Measurements from ENCODE around the gene PDRG1.

The PDRG1 gene

GRCh38 chr20:31984981-31985471 is 33.2 kb upstream of the PDRG1 start:
- TF ChIP-seq CTCF (IDR thresholded peaks at IDR 0.05; ENCODE audit: low read length) = no peak
- no peak for TF ChIP-seq EZH2 (IDR thresholded peaks at IDR 0.05; ENCODE audit: borderline replicate concordance, low read length)
- Histone ChIP-seq H2AFZ (ENCODE audit: low read length) (no peak overlapping the region), H3K79me2 (ENCODE audit: insufficient read depth, low read length) (no peaks in the 10 kb centered on the region), H3K9ac (ENCODE audit: low read length) (no peak overlapping the region), H3K27me3 (ENCODE audit: insufficient read depth, low read length) (no peaks in the 10 kb centered on the region), H3K4me3 (ENCODE audit: low read depth, low read length, poor library complexity, severe bottlenecking) (no peak overlapping the region), H4K20me1 (ENCODE audit: insufficient read depth, low read length) (no peaks in the 10 kb centered on the region), H3K4me2 (ENCODE audit: low read length) (no peak overlapping the region), H3K27ac (ENCODE audit: low read depth, low read length, poor library complexity, severe bottlenecking) (no peak overlapping the region), H3K9me3 (ENCODE audit: low read length) (no peaks in the 10 kb centered on the region), H3K36me3 (ENCODE audit: insufficient read depth, low read length) (no peaks in the 10 kb centered on the region), H3F3A (ENCODE audit: insufficient read depth, low read length) (no peaks in the 10 kb centered on the region), H3K9me2 (ENCODE audit: low read depth, low read length) (no peaks in the 10 kb centered on the region), H3K4me1 (ENCODE audit: insufficient read depth, low read length, severe bottlenecking) (no peaks in the 10 kb centered on the region)

DNA sequence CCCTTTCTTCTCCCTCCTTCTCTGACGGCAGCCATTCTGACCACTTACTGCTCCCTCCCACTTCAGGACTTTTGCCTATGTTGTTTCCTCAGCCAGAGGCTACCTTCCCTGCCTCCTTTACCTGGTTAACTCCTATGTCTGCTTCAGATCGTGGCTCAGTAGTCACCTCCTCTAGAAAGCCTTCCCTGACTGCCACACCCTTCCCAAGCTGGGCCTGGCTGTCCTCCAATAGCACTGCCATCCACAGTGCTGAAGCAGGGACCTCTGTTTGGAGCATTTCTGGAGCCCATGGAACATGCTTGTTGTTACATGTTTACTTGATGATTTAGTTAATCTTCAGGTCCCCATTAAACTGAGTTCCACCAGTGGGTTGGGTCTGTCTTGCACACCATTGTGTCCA is 29.9 kb upstream of the PDRG1 start:
- Histone ChIP-seq H2AFZ (ENCODE audit: low read length) (no peak overlapping the region), H3K9me3 (ENCODE audit: low read length) (no peaks in the 10 kb centered on the region), H4K20me1 (ENCODE audit: insufficient read depth, low read length) (no peaks in the 10 kb centered on the region), H3K9ac (ENCODE audit: low read length) (no peak overlapping the region), H3F3A (ENCODE audit: insufficient read depth, low read length) (no peaks in the 10 kb centered on the region), H3K27ac (ENCODE audit: low read depth, low read length, poor library complexity, severe bottlenecking) (no peak overlapping the region), H3K9me2 (ENCODE audit: low read depth, low read length) (no peaks in the 10 kb centered on the region), H3K4me3 (ENCODE audit: low read depth, low read length, poor library complexity, severe bottlenecking) (no peak overlapping the region), H3K4me1 (ENCODE audit: insufficient read depth, low read length, severe bottlenecking) (no peaks in the 10 kb centered on the region), H3K4me2 (ENCODE audit: low read length) (no peak overlapping the region), H3K36me3 (ENCODE audit: insufficient read depth, low read length) (no peaks in the 10 kb centered on the region), H3K79me2 (ENCODE audit: insufficient read depth, low read length) (no peaks in the 10 kb centered on the region), H3K27me3 (ENCODE audit: insufficient read depth, low read length) (no peaks in the 10 kb centered on the region)
- TF ChIP-seq EZH2 (IDR thresholded peaks at IDR 0.05; ENCODE audit: borderline replicate concordance, low read length) (no peak), CTCF (IDR thresholded peaks at IDR 0.05; ENCODE audit: low read length) (no peak)

DNA sequence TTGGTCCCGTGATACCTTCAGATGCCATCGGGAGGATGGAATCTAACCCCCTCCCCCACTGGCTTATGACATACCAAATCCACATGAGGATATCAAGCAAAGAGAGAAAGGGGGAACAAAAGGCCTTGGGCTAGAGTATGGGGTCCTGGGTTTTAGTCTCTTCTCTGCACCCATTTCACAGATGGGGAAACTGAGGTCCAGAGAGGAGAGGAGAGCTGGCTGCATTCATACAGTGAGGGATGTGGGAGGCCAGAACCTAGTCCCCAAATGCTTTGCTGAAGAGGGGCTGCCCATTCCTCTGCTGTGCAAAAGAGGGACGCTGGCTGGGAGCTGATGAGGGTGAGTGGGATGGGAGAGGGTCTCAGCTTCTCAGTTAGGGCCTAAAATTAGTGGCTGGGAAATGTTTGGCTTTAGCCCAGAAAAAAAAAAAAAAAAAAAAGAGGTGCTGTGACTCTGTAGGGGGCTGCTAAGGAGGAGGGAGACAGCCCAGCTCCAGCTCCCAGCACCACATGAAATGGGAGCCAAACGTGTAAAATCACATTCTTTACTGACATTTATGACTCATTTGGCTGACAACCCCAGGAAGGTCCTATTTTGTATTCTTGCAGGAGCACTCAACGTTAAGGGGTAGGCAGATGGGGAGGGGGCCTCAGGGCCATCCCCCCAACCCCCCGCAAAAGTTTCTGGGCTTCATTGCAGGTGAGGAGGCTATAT is 28.0 kb upstream of the PDRG1 start:
- no peak overlapping the region for H3K4me3 ChIP-seq (ENCODE audit: low read depth, low read length, poor library complexity, severe bottlenecking)

More for the DNA sequence above, 28.0 kb upstream of the PDRG1 start:
- no peaks in the 10 kb centered on the region for H3F3A ChIP-seq (ENCODE audit: insufficient read depth, low read length)
- no peak overlapping the region for H3K4me2 ChIP-seq (ENCODE audit: low read length)
- no peaks in the 10 kb centered on the region for H3K36me3 ChIP-seq (ENCODE audit: insufficient read depth, low read length)
- no peaks in the 10 kb centered on the region for H3K27me3 ChIP-seq (ENCODE audit: insufficient read depth, low read length)
- H3K9me3 ChIP-seq (ENCODE audit: low read length) = no peaks in the 10 kb centered on the region
- H2AFZ ChIP-seq (ENCODE audit: low read length) = no peak overlapping the region
- H3K4me1 ChIP-seq (ENCODE audit: insufficient read depth, low read length, severe bottlenecking) = no peaks in the 10 kb centered on the region
- no peaks in the 10 kb centered on the region for H4K20me1 ChIP-seq (ENCODE audit: insufficient read depth, low read length)
- H3K9ac ChIP-seq (ENCODE audit: low read length) = no peak overlapping the region
- no peaks in the 10 kb centered on the region for H3K9me2 ChIP-seq (ENCODE audit: low read depth, low read length)
- no peaks in the 10 kb centered on the region for H3K79me2 ChIP-seq (ENCODE audit: insufficient read depth, low read length)
- H3K27ac ChIP-seq (ENCODE audit: low read depth, low read length, poor library complexity, severe bottlenecking) = no peak overlapping the region
- TF ChIP-seq EZH2 (IDR thresholded peaks at IDR 0.05; ENCODE audit: borderline replicate concordance, low read length) (no peak), CTCF (IDR thresholded peaks at IDR 0.05; ENCODE audit: low read length) (no peak)

Data from OCI-LY1 (cell line).